ENCODE measurements around the gene RDH12. TPM values are rescaled to one million over a fixed set of nuclear protein-coding genes. Genes with fewer than 3 reads are reported as not detected.
"Not testable (repeated sequence)": the region's sequence is repeated elsewhere in the genome, so short reads cannot be mapped to it uniquely, and the experiment has no call there.

Gene RDH12
- total RNA-seq (not detected), polyA plus RNA-seq (not detected)
- long read RNA-seq, donor 1 = 0 reads
- long read RNA-seq, donor 2, partial matches to known transcripts = 1 of 1 reads
- long read RNA-seq, donor 2, other reads (novel, unspliced or antisense) = 0 of 1 reads
- long read RNA-seq, donor 3 = 0 reads

DNA sequence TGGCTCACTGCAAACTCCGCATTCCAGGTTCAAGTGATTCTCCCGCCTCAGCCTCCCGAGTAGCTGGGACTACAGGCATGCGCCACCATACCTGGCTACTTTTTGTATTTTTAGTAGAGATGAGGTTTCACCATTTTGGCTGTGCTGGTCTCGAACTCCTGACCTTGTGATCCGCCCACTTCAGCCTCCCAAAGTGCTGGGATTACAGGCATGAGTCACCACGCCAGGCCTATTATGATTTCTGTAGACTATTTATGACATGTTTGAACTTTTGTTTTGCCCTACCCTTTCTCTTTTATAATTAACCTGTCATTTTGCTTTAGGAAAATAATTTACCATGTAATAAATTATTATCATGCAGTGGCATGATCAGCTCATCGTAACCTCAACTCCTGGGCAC, at the start of gene RDH12:
Gene RDH12, plus strand, starts transcription at position 395 of the 400 bp plus-strand sequence. CDS start 20,757 bp downstream, outside the sequence.
- peak within 1 kb of the TSS in 1 of 12 donors; percentile 15 for H3K27ac ChIP-seq
- WGBS, 4 donors = 86 to 94% (median 92%) methylated on average over 8 of the region's 8 CpGs

GRCh38 chr14:67652189-67652588, 49.5 kb upstream of the RDH12 start:
- Histone ChIP-seq H3K27me3 (no peaks in the 10 kb centered on the region), H3K36me3 (peaks cover 0 to 100% (median 92%) of the 10 kb centered on the region in 9 donors), H3K4me1 (peaks cover 0 to 5% (median 0%) of the 10 kb centered on the region in 12 donors), H3K9me3 (no peaks in the 10 kb centered on the region), H3K4me3 (no peak overlapping the region), H3K27ac (no peak overlapping the region)
- DNase-seq = no peak
- 79 to 93% (median 88%) methylated on average over 1 of the region's 1 CpG for whole genome bisulfite sequencing, 4 donors
- ATAC-seq = no peak
- no peak for TF ChIP-seq POLR2A (IDR thresholded peaks at IDR 0.05)
- TF ChIP-seq, protein P1, sequence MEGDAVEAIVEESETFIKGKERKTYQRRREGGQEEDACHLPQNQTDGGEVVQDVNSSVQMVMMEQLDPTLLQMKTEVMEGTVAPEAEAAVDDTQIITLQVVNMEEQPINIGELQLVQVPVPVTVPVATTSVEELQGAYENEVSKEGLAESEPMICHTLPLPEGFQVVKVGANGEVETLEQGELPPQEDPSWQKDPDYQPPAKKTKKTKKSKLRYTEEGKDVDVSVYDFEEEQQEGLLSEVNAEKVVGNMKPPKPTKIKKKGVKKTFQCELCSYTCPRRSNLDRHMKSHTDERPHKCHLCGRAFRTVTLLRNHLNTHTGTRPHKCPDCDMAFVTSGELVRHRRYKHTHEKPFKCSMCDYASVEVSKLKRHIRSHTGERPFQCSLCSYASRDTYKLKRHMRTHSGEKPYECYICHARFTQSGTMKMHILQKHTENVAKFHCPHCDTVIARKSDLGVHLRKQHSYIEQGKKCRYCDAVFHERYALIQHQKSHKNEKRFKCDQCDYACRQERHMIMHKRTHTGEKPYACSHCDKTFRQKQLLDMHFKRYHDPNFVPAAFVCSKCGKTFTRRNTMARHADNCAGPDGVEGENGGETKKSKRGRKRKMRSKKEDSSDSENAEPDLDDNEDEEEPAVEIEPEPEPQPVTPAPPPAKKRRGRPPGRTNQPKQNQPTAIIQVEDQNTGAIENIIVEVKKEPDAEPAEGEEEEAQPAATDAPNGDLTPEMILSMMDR (IDR thresholded peaks at IDR 0.05) = no peak
- intact Hi-C loops (cut with DNase I) = no loop called here

More for the DNA sequence above, at the start of gene RDH12:
- H3K4me3 ChIP-seq, H3K27me3 ChIP-seq, H3K36me3 ChIP-seq, H3K9me3 ChIP-seq, ATAC-seq, DNase-seq: not testable (repeated sequence)
- H3K4me1 ChIP-seq = peaks cover 0 to 15% (median 0%) of the 10 kb centered on the region in 12 donors
- intact Hi-C loops (cut with DNase I) = loop anchor here in 8 of 10 donors (5.0 to 10.0 kb wide), 8 partner anchors 79 to 277 kb away; partner anchors contain the start of gene ARG2 (in 2 of the 8)

DNA sequence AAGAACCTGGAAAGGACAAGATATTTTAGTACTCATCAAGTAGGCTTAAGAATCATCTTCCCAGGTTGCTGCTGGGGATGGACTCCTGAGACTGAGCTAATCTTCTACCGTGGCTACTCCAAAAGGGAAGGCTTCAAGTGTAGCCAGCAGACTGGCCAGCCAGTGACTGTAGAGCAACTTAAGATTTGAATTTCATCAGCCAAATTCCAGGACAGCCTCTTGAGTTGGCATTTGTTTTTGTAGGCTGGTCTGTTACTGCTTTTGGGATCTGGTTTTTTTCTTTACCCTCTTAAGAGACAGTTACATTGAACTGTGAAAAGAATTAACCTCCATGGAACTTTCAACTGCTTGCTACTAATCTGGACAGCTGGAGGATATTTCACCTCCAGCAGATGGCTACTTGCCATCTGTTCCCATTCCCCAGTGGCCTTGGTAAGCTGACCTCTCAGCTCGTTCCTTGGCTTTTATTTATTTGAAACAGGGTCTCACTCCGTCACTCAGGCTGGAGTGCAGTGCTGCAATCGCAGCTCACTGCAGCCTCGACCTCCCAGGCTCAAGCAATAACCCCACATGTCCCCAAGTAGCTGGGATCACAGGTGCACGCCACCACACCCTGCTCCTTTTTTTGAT, 47.9 kb upstream of the RDH12 start:
- no peak overlapping the region for H3K27ac ChIP-seq
- intact Hi-C loops (cut with DNase I) = no loop called here
- peaks cover 0 to 5% (median 0%) of the 10 kb centered on the region in 12 donors for H3K4me1 ChIP-seq
- no peak for ATAC-seq
- peaks cover 0 to 100% (median 95%) of the 10 kb centered on the region in 9 donors for H3K36me3 ChIP-seq
- H3K27me3 ChIP-seq = no peaks in the 10 kb centered on the region
- 70 to 76% (median 73%) methylated on average over 6 of the region's 6 CpGs for WGBS, 4 donors
- TF ChIP-seq POLR2A (IDR thresholded peaks at IDR 0.05) = no peak
- TF ChIP-seq, protein P1 (IDR thresholded peaks at IDR 0.05) = no peak
- H3K4me3 ChIP-seq = no peak overlapping the region
- no peak for DNase-seq
- H3K9me3 ChIP-seq = no peaks in the 10 kb centered on the region

- peaks cover 0 to 36% (median 0%) of the 10 kb centered on the region in 12 donors for H3K4me1 ChIP-seq
- ATAC-seq (no peak), DNase-seq (no peak)
- no peaks in the 10 kb centered on the region for H3K27me3 ChIP-seq
- peaks cover 0 to 36% (median 25%) of the 10 kb centered on the region in 9 donors for H3K36me3 ChIP-seq
- H3K4me3 ChIP-seq = no peak overlapping the region
- intact Hi-C loops (cut with DNase I) = loop anchor here in 1 of 10 donors (2.0 kb wide), 1 partner anchor 39 kb away; no protein-coding TSS in a partner anchor
- H3K9me3 ChIP-seq = no peaks in the 10 kb centered on the region
- no peak overlapping the region for H3K27ac ChIP-seq
- no peak for TF ChIP-seq POLR2A (IDR thresholded peaks at IDR 0.05)
- TF ChIP-seq, protein P1 (IDR thresholded peaks at IDR 0.05) = no peak
- 85 to 96% (median 93%) methylated on average over 4 of the region's 4 CpGs for WGBS, 4 donors
Measured at GRCh38 chr14:67663633-67664032, 38.1 kb upstream of the RDH12 start.
